Measurements from ENCODE around the gene SDHAF1.

The SDHAF1 gene

DNA sequence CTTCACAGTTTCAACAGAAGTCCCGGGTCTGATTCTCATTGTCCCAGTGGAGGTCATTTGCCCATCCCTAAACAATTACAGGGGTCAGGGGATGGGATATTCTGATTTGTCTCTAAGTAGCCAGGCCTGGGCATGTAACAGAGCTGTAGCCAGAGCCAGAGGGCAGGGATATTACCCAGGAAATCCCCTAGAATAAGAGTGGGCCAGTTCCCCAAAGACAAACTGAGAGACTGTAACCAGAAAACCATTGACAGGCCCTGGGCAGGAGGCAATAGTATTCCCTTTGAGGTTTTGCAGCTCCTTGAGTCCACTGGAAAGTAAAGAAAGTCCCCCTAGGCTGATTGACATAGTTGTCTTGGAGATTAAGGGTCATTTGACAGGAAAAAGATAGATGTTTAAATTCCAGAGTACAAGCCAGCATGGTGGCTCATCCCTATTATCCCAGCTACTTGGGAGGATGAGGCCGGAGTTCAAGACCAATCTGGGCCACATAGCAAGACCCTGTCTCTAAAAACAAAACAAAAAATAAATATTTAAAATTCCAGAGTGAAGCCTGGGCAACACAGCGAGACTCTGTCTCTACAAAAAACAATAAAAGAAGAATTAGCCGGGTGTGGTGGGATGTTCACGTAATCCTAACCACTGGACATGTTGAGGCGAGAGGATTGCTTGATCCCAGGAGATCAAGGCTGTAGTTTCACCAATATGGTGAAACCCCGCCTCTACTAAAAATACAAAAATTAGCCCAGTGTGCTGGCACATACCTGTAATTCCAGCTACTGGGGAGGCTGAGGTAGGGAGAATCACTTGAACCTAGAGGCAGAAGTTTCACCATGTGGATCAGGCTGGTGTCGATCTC lies 1.9 kb upstream of the SDHAF1 start:
- TF ChIP-seq, protein P1, sequence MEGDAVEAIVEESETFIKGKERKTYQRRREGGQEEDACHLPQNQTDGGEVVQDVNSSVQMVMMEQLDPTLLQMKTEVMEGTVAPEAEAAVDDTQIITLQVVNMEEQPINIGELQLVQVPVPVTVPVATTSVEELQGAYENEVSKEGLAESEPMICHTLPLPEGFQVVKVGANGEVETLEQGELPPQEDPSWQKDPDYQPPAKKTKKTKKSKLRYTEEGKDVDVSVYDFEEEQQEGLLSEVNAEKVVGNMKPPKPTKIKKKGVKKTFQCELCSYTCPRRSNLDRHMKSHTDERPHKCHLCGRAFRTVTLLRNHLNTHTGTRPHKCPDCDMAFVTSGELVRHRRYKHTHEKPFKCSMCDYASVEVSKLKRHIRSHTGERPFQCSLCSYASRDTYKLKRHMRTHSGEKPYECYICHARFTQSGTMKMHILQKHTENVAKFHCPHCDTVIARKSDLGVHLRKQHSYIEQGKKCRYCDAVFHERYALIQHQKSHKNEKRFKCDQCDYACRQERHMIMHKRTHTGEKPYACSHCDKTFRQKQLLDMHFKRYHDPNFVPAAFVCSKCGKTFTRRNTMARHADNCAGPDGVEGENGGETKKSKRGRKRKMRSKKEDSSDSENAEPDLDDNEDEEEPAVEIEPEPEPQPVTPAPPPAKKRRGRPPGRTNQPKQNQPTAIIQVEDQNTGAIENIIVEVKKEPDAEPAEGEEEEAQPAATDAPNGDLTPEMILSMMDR (IDR thresholded peaks at IDR 0.05): no peak

DNA sequence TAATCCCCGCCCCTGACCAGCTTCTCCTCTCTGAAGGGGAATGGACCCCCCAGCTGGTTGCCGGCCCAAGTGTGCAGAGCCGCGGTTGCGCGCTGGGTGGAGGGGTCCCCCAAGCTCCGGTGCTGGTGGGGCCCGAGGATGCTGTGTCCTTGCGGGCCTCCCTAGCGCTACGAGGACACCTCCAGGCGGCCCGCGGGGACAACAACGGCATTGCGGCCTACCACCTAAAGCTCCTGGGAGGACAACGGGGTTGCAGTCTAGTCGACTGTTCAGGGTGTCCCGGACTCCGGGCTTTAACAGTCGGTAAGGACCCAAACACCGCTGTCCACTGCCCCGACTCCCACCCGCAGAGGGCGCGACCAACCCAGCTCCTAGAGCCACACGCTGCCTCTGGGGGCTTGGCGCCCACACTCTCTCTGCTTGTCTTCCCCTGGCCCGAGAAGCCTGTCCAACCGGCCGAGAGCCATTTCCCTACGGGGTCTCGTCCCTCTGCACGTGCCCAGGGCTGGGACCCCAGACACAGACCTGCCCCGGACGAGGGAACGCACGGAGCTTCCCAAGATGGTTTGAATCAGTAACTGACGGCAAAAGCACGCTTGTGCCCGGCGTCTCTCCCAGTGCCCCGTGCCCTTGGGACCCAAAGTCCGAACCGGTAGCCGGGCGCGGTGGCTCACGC lies 927 bp upstream of the SDHAF1 start:
- H3K4me3 ChIP-seq: peak overlapping the region; percentile 84
- H3K27ac ChIP-seq: no peak overlapping the region
- TF ChIP-seq, protein P1 (IDR thresholded peaks at IDR 0.05): no peak
- DNase-seq (ENCODE audit: low spot score): no peak

More for the DNA sequence above, 1.9 kb upstream of the SDHAF1 start:
- DNase-seq (ENCODE audit: low spot score): no peak
- no peak overlapping the region for H3K27ac ChIP-seq
- H3K4me3 ChIP-seq: no peak overlapping the region

DNA sequence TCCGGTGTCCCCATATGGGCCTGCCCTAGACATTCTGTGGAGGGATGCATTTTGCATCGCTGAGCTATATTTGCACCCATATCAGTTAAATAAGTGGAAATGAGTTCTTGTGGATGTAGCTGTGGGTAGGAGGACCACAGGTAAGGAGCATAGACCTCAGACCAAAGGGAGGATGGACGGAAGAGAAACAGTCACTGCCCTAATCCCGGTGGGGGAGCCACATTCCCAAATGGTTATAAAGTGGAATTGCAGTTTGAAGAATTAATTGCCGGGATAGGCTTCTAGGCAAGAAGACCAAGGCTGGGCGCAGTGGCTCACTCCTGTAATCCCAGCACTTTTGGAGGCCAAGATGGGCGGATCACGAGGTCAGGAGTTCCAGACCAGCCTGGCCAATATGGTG lies 1.8 kb downstream of the SDHAF1 start:
- Histone ChIP-seq H3K27ac (no peak overlapping the region), H3K4me3 (no peak overlapping the region)
- DNase-seq (ENCODE audit: low spot score): no peak
- TF ChIP-seq, protein P1 (IDR thresholded peaks at IDR 0.05): no peak

DNA sequence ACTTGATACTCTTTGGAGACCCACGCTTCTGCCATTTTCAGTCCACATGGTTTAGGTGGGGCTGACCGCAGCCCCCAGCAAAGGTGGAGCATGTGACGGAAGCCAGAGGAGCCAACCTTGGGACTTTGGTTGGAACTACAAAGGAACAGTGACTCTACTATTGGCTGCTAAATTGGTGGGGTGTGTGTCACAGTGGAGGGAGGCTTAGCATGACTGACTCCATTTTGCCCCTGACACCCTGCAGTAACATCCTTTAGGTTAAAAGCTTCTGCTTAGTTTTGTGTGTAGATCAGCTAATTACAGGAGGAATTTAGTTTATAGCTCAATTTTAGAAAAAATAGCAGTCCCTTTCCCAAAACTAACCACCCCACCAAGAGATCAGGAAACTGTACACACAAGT lies 6.6 kb downstream of the SDHAF1 start:
- Histone ChIP-seq H3K4me3 (no peak overlapping the region), H3K27ac (no peak overlapping the region)
- DNase-seq (ENCODE audit: low spot score): no peak
- TF ChIP-seq, protein P1 (IDR thresholded peaks at IDR 0.05): no peak

DNA sequence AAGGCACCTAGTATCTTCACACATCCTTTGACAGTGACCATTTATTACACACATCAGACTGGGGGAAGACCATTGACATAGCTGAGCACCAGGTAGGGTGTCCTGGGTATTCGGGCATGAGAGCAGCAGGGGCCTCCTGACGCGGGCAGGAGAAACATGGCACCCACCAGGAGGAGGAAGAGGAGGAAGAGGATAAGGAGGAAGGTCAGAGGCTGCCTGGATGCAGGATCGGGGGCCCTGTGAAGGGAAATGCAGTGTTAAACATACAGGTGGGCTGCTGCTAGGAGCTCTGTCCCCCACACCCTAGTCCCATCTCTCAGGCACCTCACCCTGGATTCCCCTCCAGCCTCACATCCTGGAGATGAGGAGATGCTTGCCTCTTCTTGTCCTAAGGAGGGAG lies 8.3 kb downstream of the SDHAF1 start:
- Histone ChIP-seq H3K27ac (no peak overlapping the region), H3K4me3 (no peak overlapping the region)
- TF ChIP-seq, protein P1 (IDR thresholded peaks at IDR 0.05): no peak
- DNase-seq (ENCODE audit: low spot score): no peak

DNA sequence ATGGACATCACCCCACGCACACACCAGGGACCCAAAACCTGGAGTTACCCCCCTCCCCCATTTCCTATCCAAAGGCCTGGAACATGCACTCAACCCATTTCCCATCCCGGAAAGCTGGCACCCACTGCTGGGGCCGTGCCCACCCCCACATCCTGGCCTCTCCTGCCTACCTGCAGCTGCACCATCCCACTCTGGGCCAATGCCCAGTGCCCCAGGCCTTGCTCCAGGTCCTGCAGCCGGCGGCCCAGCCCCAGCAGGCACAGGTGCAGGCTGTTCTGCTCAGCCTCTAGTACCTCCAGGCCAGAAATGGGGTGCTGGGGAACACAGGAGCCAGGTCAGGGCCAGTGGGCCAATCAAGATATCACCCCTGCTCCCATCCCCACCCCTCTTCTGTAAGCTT lies 12.0 kb downstream of the SDHAF1 start:
- no peak for DNase-seq (ENCODE audit: low spot score)
- Histone ChIP-seq H3K4me3 (no peak overlapping the region), H3K27ac (no peak overlapping the region)
- TF ChIP-seq, protein P1 (IDR thresholded peaks at IDR 0.05): no peak

Measured in coronary artery (tissue), 2 donors.